22Rv1 (cell line): Measurements from ENCODE around the gene PLSCR1.

Experiments used
- CTCF ChIP-seq: fragments of 450-650 bp; IDR thresholded peaks from 2 replicates; pipeline ENCODE4 v1.5.1; 2017; ENCODE audit warnings: mild to moderate bottlenecking
- ZFX ChIP-seq: fragments of 450-650 bp; IDR thresholded peaks from 2 replicates; pipeline ENCODE4 v1.6.1; 2017; ENCODE audit warnings: antibody characterized with exemption, borderline replicate concordance

- TF ChIP-seq CTCF (no peak), ZFX (no peak)
Measured at GRCh38 chr3:146498002-146498736, 46.2 kb downstream of the PLSCR1 start.
